H1 (cell line): ENCODE measurements around the gene SH3TC2. TPM values are rescaled to one million over a fixed set of nuclear protein-coding genes. Genes with fewer than 3 reads are reported as not detected.

Experiments
- CTCF ChIA-PET: fragments of 300-600 bp; sonication (Branson Sonifier 250); formaldehyde crosslinking; loops from one replicate; lab custom pipeline; 2021; ENCODE audit not compliant: partially characterized antibody; lab: Charles Lee
- POLR2A ChIA-PET: fragments of 300-600 bp; sonication (Branson Sonifier 250); formaldehyde crosslinking; loops from one replicate; lab custom pipeline; 2021; ENCODE audit warnings: inconsistent platforms; ENCODE audit not compliant: partially characterized antibody; lab: Charles Lee
- DNase-seq, 2 experiments: peaks; one replicate each; pipeline versions ENCODE4 v3.0.0 to v3.0.0-alpha.2; 2010 to 2022; ENCODE audit warnings: low spot score in 2 of 2, low read depth in 1 of 2, mixed read lengths in 1 of 2
- FAIRE-seq: peaks from 2 replicates; lab custom pipeline; 2011; peaks lifted over from hg19 to GRCh38; lab: Jason Lieb, UNC
- H2AFZ ChIP-seq: 2 replicates; pipeline ENCODE4 v1.8.1; 2012; ENCODE audit warnings: low read length, inconsistent platforms
- H2AK5ac ChIP-seq: 2 replicates; pipeline ENCODE4 v1.6.1; 2013; ENCODE audit warnings: low read depth, low read length
- H2BK120ac ChIP-seq: replicated peaks from 2 replicates; pipeline ENCODE3; 2013; ENCODE audit warnings: low read depth, low read length, inconsistent platforms
- H2BK12ac ChIP-seq: 2 replicates; pipeline ENCODE4 v1.6.1; 2013; ENCODE audit warnings: low read depth, low read length
- H2BK15ac ChIP-seq: 2 replicates; pipeline ENCODE4 v1.6.1; 2013; ENCODE audit warnings: low read length
- H2BK20ac ChIP-seq: 2 replicates; pipeline ENCODE4 v1.6.1; 2013; ENCODE audit warnings: low read length
- H2BK5ac ChIP-seq: 2 replicates; pipeline ENCODE4 v1.6.1; 2013; ENCODE audit warnings: low read depth, low read length
- H3K14ac ChIP-seq: 2 replicates; pipeline ENCODE4 v1.6.1; 2013; ENCODE audit warnings: inconsistent platforms; ENCODE audit not compliant: insufficient read length
- H3K18ac ChIP-seq: 2 replicates; pipeline ENCODE4 v1.6.1; 2013; ENCODE audit warnings: low read length; ENCODE audit errors: extremely low read depth
- H3K23ac ChIP-seq: 2 replicates; pipeline ENCODE4 v1.6.1; 2013; ENCODE audit warnings: inconsistent platforms; ENCODE audit not compliant: insufficient read length
- H3K23me2 ChIP-seq: 2 replicates; pipeline ENCODE4 v1.6.1; 2013; ENCODE audit warnings: low read depth, low read length
- H3K27ac ChIP-seq: 2 replicates; pipeline ENCODE4 v1.6.1; 2011; ENCODE audit warnings: low read depth, low read length, inconsistent platforms
- H3K27me3 ChIP-seq, 4 experiments: replicated peaks in 1 of 4; 1 replicate in 1 of 4; 2 replicates in 3 of 4; pipeline versions ENCODE4 v1.6.1 to v1.8.1; 2011 to 2013; ENCODE audit warnings: low read length in 3 of 4, mild to moderate bottlenecking in 3 of 4, inconsistent platforms in 2 of 4, mixed read lengths in 2 of 4, moderate library complexity in 1 of 4; ENCODE audit not compliant: control insufficient read depth in 3 of 4, insufficient read depth in 3 of 4; ENCODE audit errors: extremely low read depth in 1 of 4
- H3K36me3 ChIP-seq, 4 experiments: 2 replicates each; pipeline versions ENCODE4 v1.6.1 to v1.8.1; 2011 to 2013; ENCODE audit warnings: mild to moderate bottlenecking in 4 of 4, low read length in 3 of 4, moderate library complexity in 2 of 4, control low read depth in 1 of 4, inconsistent platforms in 1 of 4; ENCODE audit not compliant: insufficient read depth in 4 of 4, control insufficient read depth in 2 of 4
- H3K4ac ChIP-seq: replicated peaks from 2 replicates; pipeline ENCODE3; 2013; ENCODE audit warnings: low read length, low read depth, mixed read lengths, inconsistent platforms; ENCODE audit not compliant: insufficient read length
- H3K4me1 ChIP-seq, 4 experiments: replicated peaks in 1 of 4; 1 replicate in 1 of 4; 2 replicates in 3 of 4; pipeline versions ENCODE4 v1.6.1 to v1.8.1; 2011 to 2013; ENCODE audit warnings: low read length in 3 of 4, inconsistent platforms in 2 of 4, mixed read lengths in 1 of 4; ENCODE audit not compliant: insufficient read depth in 4 of 4, control insufficient read depth in 3 of 4
- H3K4me2 ChIP-seq, 2 experiments: 2 replicates each; pipeline versions ENCODE4 v1.6.1 to v1.8.1; 2011 to 2013; ENCODE audit warnings: low read depth in 2 of 2, low read length in 2 of 2, control low read depth in 1 of 2, inconsistent platforms in 1 of 2, mild to moderate bottlenecking in 1 of 2; ENCODE audit not compliant: insufficient read depth in 1 of 2
- H3K4me3 ChIP-seq, 4 experiments: fragments of 200-600, 300-600 bp in 1 of 4; sonication (generic), shearing (Covaris generic), sonication (Bioruptor Twin) in 1 of 4; 2 replicates each; pipeline versions ENCODE4 v1.5.1 to v1.8.1; 2011 to 2016; ENCODE audit warnings: low read length in 4 of 4, low read depth in 3 of 4, control low read depth in 2 of 4, inconsistent platforms in 2 of 4, mild to moderate bottlenecking in 2 of 4, mixed read lengths in 1 of 4, moderate library complexity in 1 of 4; ENCODE audit not compliant: insufficient read depth in 2 of 4; ENCODE audit errors: extremely low read depth in 1 of 4
- H3K56ac ChIP-seq: replicated peaks from 2 replicates; pipeline ENCODE3; 2013; ENCODE audit warnings: low read depth, mild to moderate bottlenecking, mixed read lengths, low read length, inconsistent platforms; ENCODE audit not compliant: insufficient read length
- H3K79me1 ChIP-seq: 2 replicates; pipeline ENCODE4 v1.6.1; 2013; ENCODE audit warnings: low read depth, low read length, control low read depth
- H3K79me2 ChIP-seq, 2 experiments: 2 replicates each; pipeline versions ENCODE4 v1.6.1 to v1.8.1; 2012 to 2013; ENCODE audit warnings: low read length in 2 of 2, mild to moderate bottlenecking in 2 of 2, inconsistent platforms in 1 of 2; ENCODE audit not compliant: insufficient read depth in 2 of 2, control insufficient read depth in 1 of 2
- H3K9ac ChIP-seq, 4 experiments: replicated peaks in 1 of 4; 1 replicate in 1 of 4; 2 replicates in 3 of 4; pipeline versions ENCODE4 v1.6.1 to v1.8.1; 2011 to 2013; ENCODE audit warnings: low read depth in 3 of 4, low read length in 3 of 4, control low read depth in 2 of 4, mild to moderate bottlenecking in 2 of 4, moderate library complexity in 2 of 4, inconsistent platforms in 1 of 4; ENCODE audit errors: extremely low read depth in 1 of 4
- H3K9me3 ChIP-seq, 2 experiments: 2 replicates each; pipeline versions ENCODE4 v1.6.1 to v1.8.1; 2012 to 2013; ENCODE audit warnings: mild to moderate bottlenecking in 2 of 2, moderate library complexity in 2 of 2, control low read depth in 1 of 2, inconsistent platforms in 1 of 2, low read depth in 1 of 2, low read length in 1 of 2, mixed read lengths in 1 of 2; ENCODE audit not compliant: insufficient read depth in 2 of 2
- H4K20me1 ChIP-seq, 2 experiments: replicated peaks in 1 of 2; 2 replicates each; pipeline versions ENCODE3 to v1.8.1; 2011 to 2013; ENCODE audit warnings: inconsistent platforms in 2 of 2, low read length in 2 of 2, mild to moderate bottlenecking in 1 of 2; ENCODE audit not compliant: insufficient read depth in 2 of 2, control insufficient read depth in 1 of 2
- H4K5ac ChIP-seq: 2 replicates; pipeline ENCODE4 v1.6.1; 2013; ENCODE audit warnings: low read length, low read depth, mixed read lengths, inconsistent platforms; ENCODE audit not compliant: insufficient read length
- H4K8ac ChIP-seq: 2 replicates; pipeline ENCODE4 v1.8.0; 2013; ENCODE audit warnings: mild to moderate bottlenecking, moderate library complexity, low read length, inconsistent platforms; ENCODE audit not compliant: insufficient read depth; ENCODE audit errors: extremely low read depth
- H4K91ac ChIP-seq: replicated peaks from 2 replicates; pipeline ENCODE3; 2013; ENCODE audit warnings: low read length, mixed read lengths, inconsistent platforms; ENCODE audit not compliant: insufficient read length
- ASH2L ChIP-seq: fragments of 200-600, 300-600 bp; sonication (generic); IDR thresholded peaks from one replicate; pipeline ENCODE4 v1.7.1; 2017; ENCODE audit warnings: low read length
- ATF2 ChIP-seq: IDR thresholded peaks from 2 replicates; pipeline ENCODE4 v1.6.1; 2012; ENCODE audit warnings: low read length, inconsistent platforms
- CHD1 ChIP-seq: IDR thresholded peaks from 2 replicates; pipeline ENCODE4 v1.6.1; 2012; ENCODE audit warnings: low read depth, low read length, improper control_type of control experiment
- EP300 ChIP-seq, 2 experiments: IDR thresholded peaks; 1 replicate in 1 of 2; 2 replicates in 1 of 2; pipeline ENCODE4 v1.6.1; 2011 to 2012; ENCODE audit warnings: low read depth in 2 of 2, low read length in 2 of 2, mild to moderate bottlenecking in 2 of 2, borderline replicate concordance in 1 of 2, inconsistent platforms in 1 of 2, moderate library complexity in 1 of 2
- EZH2 ChIP-seq: fragments of 200-600 bp; sonication (generic); IDR thresholded peaks from 2 replicates; pipeline ENCODE4 v1.7.1; 2012; ENCODE audit warnings: low read depth, mild to moderate bottlenecking, moderate library complexity, low read length, inconsistent platforms; ENCODE audit not compliant: severe bottlenecking
- HDAC6 ChIP-seq: IDR thresholded peaks from one replicate; pipeline ENCODE4 v1.7.1; 2012; ENCODE audit warnings: low read depth, mild to moderate bottlenecking, inconsistent platforms, low read length, moderate library complexity
- JUND ChIP-seq: IDR thresholded peaks from 2 replicates; pipeline ENCODE4 v1.6.1; 2011; ENCODE audit warnings: mild to moderate bottlenecking, improper control_type of control experiment, low read length
- RBBP5 ChIP-seq: IDR thresholded peaks from 2 replicates; pipeline ENCODE4 v1.7.1; 2012; ENCODE audit warnings: low read depth, mild to moderate bottlenecking, inconsistent platforms, low read length, moderate library complexity, borderline replicate concordance
- TBP ChIP-seq: IDR thresholded peaks from 2 replicates; pipeline ENCODE4 v1.6.1; 2011; ENCODE audit warnings: low read depth, low read length, improper control_type of control experiment
- WGBS, 2 experiments: shearing (Covaris generic) in 1 of 2; methylation state at CpG; one replicate each; pipeline versions ENCODE4 v1.1.6 to v1.1.7; 2013 to 2015; ENCODE audit warnings: low lambda C conversion rate in 2 of 2, mixed read lengths in 2 of 2, inconsistent platforms in 1 of 2, low coverage in 1 of 2, missing lambda C conversion rate in 1 of 2; ENCODE audit not compliant: insufficient replicate concordance in 2 of 2, insufficient coverage in 1 of 2, insufficient read length in 1 of 2; ENCODE audit errors: extremely low coverage in 1 of 2, missing lambda C conversion rate in 1 of 2; 5-methylcytosine and 5-hydroxymethylcytosine counted together
- polyA plus RNA-seq, 7 experiments: library from polyadenylated mRNA; depleted of rRNA in 3 of 7; stranded (reverse) in 5 of 7; unstranded in 2 of 7; fragments of >200 nt in 5 of 7; fragments of 200-250 nt in 2 of 7; gene quantifications; 1 replicate in 5 of 7; 2 replicates in 1 of 7; 4 replicates in 1 of 7; pipeline versions ENCODE4 v1.2.1 to v1.2.3, GENCODE V29; 2011 to 2013; ENCODE audit warnings: missing spikeins in 2 of 7, mixed read lengths in 2 of 7
- total RNA-seq: library from RNA; stranded (reverse); fragmentation: NEBNext Ultra II Directional; extraction: Animal tissue kit (Norgen Biotek cat#: 25700); gene quantifications from 2 replicates; pipeline ENCODE4 v1.2.1, GENCODE V29; 2021

Gene SH3TC2
- total and polyA plus RNA-seq, 2 of the 8 experiments (the other 6 are each of a cell fraction or from before 2014, with no cell fraction given), result 0.11 to 0.80 TPM

GRCh38 chr5:149044453-149045088, 18.3 kb downstream of the SH3TC2 start:
- DNase-seq (no peak), FAIRE-seq (no peak)
- Histone ChIP-seq H3K14ac (no peak overlapping the region), H2BK5ac (no peak overlapping the region), H3K56ac (no peak overlapping the region), H4K5ac (no peak overlapping the region), H4K8ac (no peak overlapping the region), H3K27ac (no peak overlapping the region), H3K23me2 (no peaks in the 10 kb centered on the region; the same call in 1 of the 2 replicates), H4K91ac (no peak overlapping the region), H3K36me3 (no peaks in the 10 kb centered on the region), H3K4me2 (no peak overlapping the region), H2AK5ac (no peak overlapping the region), H4K20me1 (no peaks in the 10 kb centered on the region), H3K18ac (no peak overlapping the region), H3K79me1 (no peaks in the 10 kb centered on the region), H3K9me3 (no peaks in the 10 kb centered on the region), H3K27me3 (no peaks in the 10 kb centered on the region), H3K23ac (no peak overlapping the region), H2BK15ac (no peak overlapping the region), H3K79me2 (no peaks in the 10 kb centered on the region), H3K4me3 (no peak overlapping the region), H3K4ac (no peak overlapping the region), H2AFZ (no peak overlapping the region), H2BK12ac (no peak overlapping the region), H3K4me1 (no peaks in the 10 kb centered on the region), H2BK20ac (no peak overlapping the region), H2BK120ac (no peak overlapping the region), H3K9ac (no peak overlapping the region)
- WGBS, 2 experiments, result 94% methylated on average over 4 of the region's 4 CpGs; no CpG with 5 or more reads in 1 of the 2 experiments
- no peak for TF ChIP-seq CHD1
- no peak for TF ChIP-seq TBP
- no peak for TF ChIP-seq ATF2
- no peak for TF ChIP-seq HDAC6
- TF ChIP-seq RBBP5, result no peak
- no peak for TF ChIP-seq EP300 (IDR thresholded peaks at IDR 0.05; ENCODE audit: borderline replicate concordance in 1 of 2, low read depth in 2 of 2, low read length in 2 of 2)
- TF ChIP-seq EZH2, result no peak
- TF ChIP-seq ASH2L, result no peak
- TF ChIP-seq JUND, result no peak
- ChIA-PET CTCF (interaction anchor here (0.6 to 3.0 kb wide), 4 partner anchors 9 to 314 kb away, joined by 3 to 11 read pairs (median 8); no protein-coding TSS in a partner anchor), POLR2A (no interaction called here)
